Upper lobe of right lung (tissue), 1 donor: ENCODE data around the gene CFAP20. TPM values are rescaled to one million over a fixed set of nuclear protein-coding genes. Genes with fewer than 3 reads are reported as not detected.

Experiments
- ATAC-seq: fragments of 200-7000 bp; cut with Tn5 transposase; one replicate; pipeline ENCODE4 v1.9.1; 2020; ENCODE audit warnings: mild to moderate bottlenecking, moderate library complexity
- DNase-seq: peaks from one replicate; pipeline ENCODE4 v3.0.0-alpha.2; 2020
- H3K27ac ChIP-seq: fragments of 200-600 bp; one replicate; pipeline ENCODE4 v1.8.0; 2022
- H3K27me3 ChIP-seq: fragments of 200-600 bp; one replicate; pipeline ENCODE4 v1.8.0; 2022; ENCODE audit warnings: mild to moderate bottlenecking
- H3K36me3 ChIP-seq: fragments of 200-600 bp; one replicate; pipeline ENCODE4 v1.8.0; 2022
- H3K4me1 ChIP-seq: fragments of 200-600 bp; one replicate; pipeline ENCODE4 v1.8.0; 2022
- H3K4me3 ChIP-seq: fragments of 200-600 bp; one replicate; pipeline ENCODE4 v1.8.0; 2022; ENCODE audit warnings: mild to moderate bottlenecking
- H3K9me3 ChIP-seq: fragments of 200-600 bp; one replicate; pipeline ENCODE4 v1.8.0; 2022
- CTCF ChIP-seq: fragments of 200-600 bp; IDR thresholded peaks from one replicate; pipeline ENCODE4 v1.8.0; 2022; ENCODE audit warnings: antibody characterized with exemption
- intact Hi-C: fragments of 100-400 bp; cut with DNase I; formaldehyde crosslinking; loops from one replicate; pipeline ENCODE4 v1.11.0; 2022
- total RNA-seq: library from RNA; stranded (reverse); fragmentation: NEBNext Ultra II Directional; extraction: Animal tissue kit (Norgen Biotek cat#: 25700); gene quantifications from one replicate; pipeline ENCODE4 v1.2.1, GENCODE V29; 2021
- donor health status: DM: no; HTN: yes; CAD: no; lungs with severe emphysema.

The CFAP20 gene
- total RNA-seq, 1 donor from 2014 or later = 24.8 TPM

GRCh38 chr16:58110571-58111301 is 18.4 kb downstream of the CFAP20 start:
- no peaks in the 10 kb centered on the region for H3K9me3 ChIP-seq
- ATAC-seq = no peak
- no peaks in the 10 kb centered on the region for H3K27me3 ChIP-seq
- no peak for DNase-seq
- no peak overlapping the region for H3K27ac ChIP-seq
- intact Hi-C loops = no loop called here
- H3K36me3 ChIP-seq = peaks cover 35% of the 10 kb centered on the region
- H3K4me1 ChIP-seq = no peaks in the 10 kb centered on the region
- no peak overlapping the region for H3K4me3 ChIP-seq
- no peak for TF ChIP-seq CTCF

- H3K4me1 ChIP-seq = no peaks in the 10 kb centered on the region
- H3K27ac ChIP-seq = no peak overlapping the region
- no peaks in the 10 kb centered on the region for H3K27me3 ChIP-seq
- intact Hi-C loops = no loop called here
- TF ChIP-seq CTCF = no peak
- no peak overlapping the region for H3K4me3 ChIP-seq
- peak; percentile 34 for DNase-seq
- H3K9me3 ChIP-seq = no peaks in the 10 kb centered on the region
- no peak for ATAC-seq
- H3K36me3 ChIP-seq = peaks cover 26% of the 10 kb centered on the region
These were observed 19.3 kb downstream of the CFAP20 start for GRCh38 chr16:58109881-58110280.

- Histone ChIP-seq H3K4me1 (no peaks in the 10 kb centered on the region), H3K27me3 (no peaks in the 10 kb centered on the region), H3K27ac (no peak overlapping the region), H3K36me3 (peaks cover 20% of the 10 kb centered on the region), H3K4me3 (no peak overlapping the region), H3K9me3 (no peaks in the 10 kb centered on the region)
- no peak for TF ChIP-seq CTCF
- ATAC-seq = no peak
- peak; percentile 9 for DNase-seq
- intact Hi-C loops = no loop called here
These were observed 19.9 kb downstream of the CFAP20 start for GRCh38 chr16:58109330-58109729.

GRCh38 chr16:58107709-58108108 is 21.5 kb downstream of the CFAP20 start:
- Histone ChIP-seq H3K36me3 (peaks cover 4% of the 10 kb centered on the region), H3K4me1 (no peaks in the 10 kb centered on the region), H3K9me3 (no peaks in the 10 kb centered on the region), H3K27ac (no peak overlapping the region), H3K27me3 (no peaks in the 10 kb centered on the region), H3K4me3 (no peak overlapping the region)
- ATAC-seq (no peak), DNase-seq (no peak)
- no peak for TF ChIP-seq CTCF
- intact Hi-C loops = no loop called here

GRCh38 chr16:58107228-58107627 is 22.0 kb downstream of the CFAP20 start:
- H3K4me3 ChIP-seq = no peak overlapping the region
- DNase-seq (no peak), ATAC-seq (no peak)
- no peaks in the 10 kb centered on the region for H3K9me3 ChIP-seq
- intact Hi-C loops = no loop called here
- TF ChIP-seq CTCF = no peak
- no peaks in the 10 kb centered on the region for H3K4me1 ChIP-seq
- H3K27ac ChIP-seq = no peak overlapping the region
- peaks cover 2% of the 10 kb centered on the region for H3K36me3 ChIP-seq
- no peaks in the 10 kb centered on the region for H3K27me3 ChIP-seq

GRCh38 chr16:58105631-58106030 is 23.6 kb downstream of the CFAP20 start:
- H3K4me1 ChIP-seq = no peaks in the 10 kb centered on the region
- H3K4me3 ChIP-seq = no peak overlapping the region
- ATAC-seq (no peak), DNase-seq (peak; percentile 9)
- no peaks in the 10 kb centered on the region for H3K9me3 ChIP-seq
- H3K36me3 ChIP-seq = no peaks in the 10 kb centered on the region
- intact Hi-C loops = no loop called here
- TF ChIP-seq CTCF = no peak
- no peaks in the 10 kb centered on the region for H3K27me3 ChIP-seq
- no peak overlapping the region for H3K27ac ChIP-seq
